OCI-LY1 (cell line): ENCODE results near the gene BZW1.
A peak's percentile ranks its signal among the peaks of the same experiment; 100 is the strongest.

Experiments
- H2AFZ ChIP-seq: fragments of 200-600 bp; sonication (generic), shearing (Covaris generic); 2 replicates; pipeline ENCODE4 v1.6.0; 2014; ENCODE audit warnings: antibody characterized with exemption, mild to moderate bottlenecking, low read length
- H3F3A ChIP-seq: fragments of 200-600 bp; sonication (generic), shearing (Covaris generic); 2 replicates; pipeline ENCODE4 v1.6.0; 2014; ENCODE audit warnings: mild to moderate bottlenecking, antibody characterized with exemption, low read length, moderate library complexity; ENCODE audit not compliant: insufficient read depth
- H3K27ac ChIP-seq: fragments of 200-600 bp; sonication (generic); 2 replicates; pipeline ENCODE4 v1.5.1; 2014; ENCODE audit warnings: low read length, mixed run types, mild to moderate bottlenecking, low read depth; ENCODE audit not compliant: poor library complexity, severe bottlenecking
- H3K27me3 ChIP-seq: fragments of 200-600 bp; sonication (generic); 2 replicates; pipeline ENCODE4 v1.6.0; 2014; ENCODE audit warnings: antibody characterized with exemption, mild to moderate bottlenecking, low read length, moderate library complexity; ENCODE audit not compliant: insufficient read depth
- H3K36me3 ChIP-seq: fragments of 200-600 bp; sonication (generic); 2 replicates; pipeline ENCODE4 v1.6.1; 2014; ENCODE audit warnings: mild to moderate bottlenecking, antibody characterized with exemption, low read length, moderate library complexity, mixed read lengths; ENCODE audit not compliant: insufficient read depth
- H3K4me1 ChIP-seq: fragments of 200-600 bp; sonication (generic); 2 replicates; pipeline ENCODE4 v1.5.1; 2014; ENCODE audit warnings: mild to moderate bottlenecking, low read length, moderate library complexity; ENCODE audit not compliant: insufficient read depth, severe bottlenecking
- H3K4me2 ChIP-seq: fragments of 200-600 bp; sonication (generic), shearing (Covaris generic); 2 replicates; pipeline ENCODE4 v1.6.1; 2014; ENCODE audit warnings: low read length
- H3K4me3 ChIP-seq: fragments of 200-600 bp; sonication (generic); 2 replicates; pipeline ENCODE4 v1.5.1; 2014; ENCODE audit warnings: low read length, low read depth, mild to moderate bottlenecking, mixed read lengths; ENCODE audit not compliant: poor library complexity, severe bottlenecking
- H3K79me2 ChIP-seq: fragments of 200-600 bp; shearing (Covaris generic); 2 replicates; pipeline ENCODE4 v1.6.1; 2016; ENCODE audit warnings: mixed run types, low read length, mixed read lengths; ENCODE audit not compliant: insufficient read depth
- H3K9ac ChIP-seq: fragments of 200-600 bp; sonication (generic), shearing (Covaris generic); 2 replicates; pipeline ENCODE4 v1.6.1; 2014; ENCODE audit warnings: mild to moderate bottlenecking, low read length, mixed read lengths
- H3K9me2 ChIP-seq: fragments of 200-600 bp; sonication (generic), shearing (Covaris generic); 2 replicates; pipeline ENCODE4 v1.6.1; 2014; ENCODE audit warnings: low read depth, mild to moderate bottlenecking, low read length, mixed read lengths
- H3K9me3 ChIP-seq: fragments of 200-600 bp; shearing (Covaris generic); 2 replicates; pipeline ENCODE4 v1.6.1; 2014; ENCODE audit warnings: low read length, mixed read lengths
- H4K20me1 ChIP-seq: fragments of 200-600 bp; sonication (generic), shearing (Covaris generic); 2 replicates; pipeline ENCODE4 v1.6.0; 2016; ENCODE audit warnings: mild to moderate bottlenecking, low read length; ENCODE audit not compliant: insufficient read depth
- CTCF ChIP-seq: fragments of 200-600 bp; sonication (generic), shearing (Covaris generic); IDR thresholded peaks from 2 replicates; pipeline ENCODE4 v1.5.1; 2017; ENCODE audit warnings: mild to moderate bottlenecking, antibody characterized with exemption, low read length, moderate library complexity, mixed read lengths
- EZH2 ChIP-seq: fragments of 200-600 bp; sonication (generic), shearing (Covaris generic); IDR thresholded peaks from 2 replicates; pipeline ENCODE4 v1.8.0; 2017; ENCODE audit warnings: borderline replicate concordance, mixed run types, mild to moderate bottlenecking, antibody characterized with exemption, low read length, moderate library complexity, mixed read lengths

BZW1 gene

GRCh38 chr2:200811333-200812121 lies at the start of gene BZW1:
Gene BZW1, plus strand, starts transcription at chr2:200811910. Its CDS starts 1,308 bp downstream, at chr2:200813218.
- Histone ChIP-seq H3K9ac (peak within 1 kb of the TSS; percentile 81), H3K4me2 (peak within 1 kb of the TSS; percentile 100), H3K36me3 (peaks cover 36% of the 10 kb centered on the region), H3K4me1 (peaks cover 26% of the 10 kb centered on the region), H3F3A (no peaks in the 10 kb centered on the region), H3K79me2 (peaks cover 30% of the 10 kb centered on the region), H3K27me3 (no peaks in the 10 kb centered on the region), H3K27ac (peak within 1 kb of the TSS; percentile 78), H3K4me3 (peak within 1 kb of the TSS; percentile 79), H3K9me3 (no peaks in the 10 kb centered on the region), H2AFZ (peak within 1 kb of the TSS; percentile 50), H4K20me1 (no peaks in the 10 kb centered on the region), H3K9me2 (no peaks in the 10 kb centered on the region)
- TF ChIP-seq CTCF (no peak), EZH2 (no peak)

- Histone ChIP-seq H4K20me1 (no peaks in the 10 kb centered on the region), H3K4me1 (no peaks in the 10 kb centered on the region), H3K9me2 (no peaks in the 10 kb centered on the region), H3K27me3 (peaks cover 6% of the 10 kb centered on the region; the same call in 1 of the 2 replicates), H3K9me3 (no peaks in the 10 kb centered on the region), H3K79me2 (no peaks in the 10 kb centered on the region), H3K4me3 (no peak overlapping the region), H3K9ac (no peak overlapping the region), H3K36me3 (no peaks in the 10 kb centered on the region), H2AFZ (no peak overlapping the region), H3K4me2 (no peak overlapping the region), H3K27ac (no peak overlapping the region), H3F3A (no peaks in the 10 kb centered on the region)
- TF ChIP-seq EZH2 (no peak), CTCF (no peak)
Observed at GRCh38 chr2:200762127-200762526, 49.6 kb upstream of the BZW1 start.

GRCh38 chr2:200763422-200763821 lies 48.3 kb upstream of the BZW1 start:
- H3K79me2 ChIP-seq = no peaks in the 10 kb centered on the region
- H4K20me1 ChIP-seq = no peaks in the 10 kb centered on the region
- no peak overlapping the region for H3K9ac ChIP-seq
- no peak overlapping the region for H3K4me3 ChIP-seq
- H3K4me1 ChIP-seq = no peaks in the 10 kb centered on the region
- no peak overlapping the region for H3K27ac ChIP-seq
- no peaks in the 10 kb centered on the region for H3K36me3 ChIP-seq
- H3K9me3 ChIP-seq = no peaks in the 10 kb centered on the region
- H3F3A ChIP-seq = no peaks in the 10 kb centered on the region
- H3K9me2 ChIP-seq = no peaks in the 10 kb centered on the region
- H3K4me2 ChIP-seq = no peak overlapping the region
- TF ChIP-seq EZH2 = no peak
- no peak for TF ChIP-seq CTCF
- no peak overlapping the region for H2AFZ ChIP-seq
- H3K27me3 ChIP-seq = peaks cover 6% of the 10 kb centered on the region; the same call in 1 of the 2 replicates
